Heart left ventricle (tissue), 13 donors: ENCODE data around the gene DKK2.

Experiments
- CTCF ChIP-seq, 12 donors: fragments of 200-600 bp; sonication (generic) in 4 of 12; IDR thresholded peaks; one replicate each; pipeline versions ENCODE4 v1.5.0 to v1.8.0; 2018 to 2022; ENCODE audit warnings: antibody characterized with exemption in 12 of 12, mild to moderate bottlenecking in 5 of 12
- POLR2A ChIP-seq, 2 donors: fragments of 450-650 bp; IDR thresholded peaks; one replicate each; pipeline ENCODE4 v1.6.1; 2017; ENCODE audit warnings: antibody characterized with exemption in 2 of 2, mild to moderate bottlenecking in 2 of 2, moderate library complexity in 2 of 2
- donor health status: ischemic (EF 13 %, LVEDD 7.1; RV severe dilation, severe dysfunction).
- donor health status: DM: no; HTN: yes; CAD: no.
- donor health status: DM: no; HTN: no; CAD: no.
- donor health status: ischemic (EF 25% LVEDD 6.9; RV normal size, moderate dysfunction).
- donor health status: ischemic (EF 25% LVEDD 5.7; RV mildly dilated, moderate dysfunction).
- donor health status: ischemic (EF 35%, LVEDD 5.7; RV mildly dilated, moderate dysfunction).
- donor health status: nonischemic (EF 11% LVEDD 7.7; RV severe dilation, severe dysfunction).
- donor health status: DM: yes; HTN: yes; CAD: no.
- donor health status: PGD.
- donor health status: ischemic (EF 29% LVEDD 5.4; RV normal size, mild dysfunction).
- donor health status: nonischemic (EF 23%, LVEDD 6.1; RV moderate dilation, normal function).

GRCh38 chr4:106906728-106907127 is 129.4 kb downstream of the DKK2 start:
- TF ChIP-seq CTCF (IDR thresholded peaks at IDR 0.05) (no peak), POLR2A (IDR thresholded peaks at IDR 0.05) (no peak)
